Omental fat pad (tissue), 4 donors: ENCODE data around the gene OGDH. TPM values are rescaled to one million over a fixed set of nuclear protein-coding genes. Genes with fewer than 3 reads are reported as not detected.

Experiments
- ATAC-seq: fragments of 150-250 bp; one replicate; pipeline ENCODE4 v1.9.1; 2016; ENCODE audit warnings: mild to moderate bottlenecking, moderate library complexity; ENCODE audit not compliant: low FRiP score
- DNase-seq: peaks from one replicate; pipeline ENCODE4 v3.0.0-alpha.2; 2019; ENCODE audit warnings: low spot score
- total RNA-seq, 4 donors: library from RNA; depleted of rRNA; stranded (reverse); fragments of >200 nt; gene quantifications; one replicate each; pipeline ENCODE4 v1.1.0, GENCODE V29; 2016
- TF ChIP-seq, protein P1 (sequence below), 3 donors: fragments of 450-650 bp; IDR thresholded peaks; one replicate each; pipeline ENCODE4 v1.5.1; 2016 to 2017; ENCODE audit warnings: antibody characterized with exemption in 3 of 3, mild to moderate bottlenecking in 3 of 3, moderate library complexity in 2 of 3

Gene OGDH
- total RNA-seq, 4 donors from 2014 or later = 75.4 to 91.0 (median 82.0) TPM

DNA sequence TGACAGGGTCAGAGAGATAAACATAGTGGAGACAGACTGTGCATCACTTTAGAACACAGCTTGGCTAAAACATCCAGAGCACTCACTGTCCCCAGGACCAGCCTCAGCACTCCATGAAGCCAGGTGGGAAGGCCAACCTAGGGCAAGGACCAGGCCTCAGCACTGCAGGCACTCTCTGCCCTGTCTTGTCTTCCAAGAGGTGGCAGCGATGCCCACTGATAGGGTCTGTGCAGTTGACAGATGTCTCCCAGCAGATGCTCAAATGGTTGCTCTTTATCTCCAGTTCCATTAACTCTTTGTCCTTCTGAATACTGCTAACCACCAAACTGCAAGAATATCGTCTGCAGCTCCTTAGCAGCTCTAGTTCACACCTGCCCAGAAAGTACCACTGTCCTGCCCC, 41.8 kb upstream of the OGDH start:
- DNase-seq (no peak), ATAC-seq (no peak)
- TF ChIP-seq, protein P1, sequence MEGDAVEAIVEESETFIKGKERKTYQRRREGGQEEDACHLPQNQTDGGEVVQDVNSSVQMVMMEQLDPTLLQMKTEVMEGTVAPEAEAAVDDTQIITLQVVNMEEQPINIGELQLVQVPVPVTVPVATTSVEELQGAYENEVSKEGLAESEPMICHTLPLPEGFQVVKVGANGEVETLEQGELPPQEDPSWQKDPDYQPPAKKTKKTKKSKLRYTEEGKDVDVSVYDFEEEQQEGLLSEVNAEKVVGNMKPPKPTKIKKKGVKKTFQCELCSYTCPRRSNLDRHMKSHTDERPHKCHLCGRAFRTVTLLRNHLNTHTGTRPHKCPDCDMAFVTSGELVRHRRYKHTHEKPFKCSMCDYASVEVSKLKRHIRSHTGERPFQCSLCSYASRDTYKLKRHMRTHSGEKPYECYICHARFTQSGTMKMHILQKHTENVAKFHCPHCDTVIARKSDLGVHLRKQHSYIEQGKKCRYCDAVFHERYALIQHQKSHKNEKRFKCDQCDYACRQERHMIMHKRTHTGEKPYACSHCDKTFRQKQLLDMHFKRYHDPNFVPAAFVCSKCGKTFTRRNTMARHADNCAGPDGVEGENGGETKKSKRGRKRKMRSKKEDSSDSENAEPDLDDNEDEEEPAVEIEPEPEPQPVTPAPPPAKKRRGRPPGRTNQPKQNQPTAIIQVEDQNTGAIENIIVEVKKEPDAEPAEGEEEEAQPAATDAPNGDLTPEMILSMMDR (IDR thresholded peaks at IDR 0.05) = no peak

DNA sequence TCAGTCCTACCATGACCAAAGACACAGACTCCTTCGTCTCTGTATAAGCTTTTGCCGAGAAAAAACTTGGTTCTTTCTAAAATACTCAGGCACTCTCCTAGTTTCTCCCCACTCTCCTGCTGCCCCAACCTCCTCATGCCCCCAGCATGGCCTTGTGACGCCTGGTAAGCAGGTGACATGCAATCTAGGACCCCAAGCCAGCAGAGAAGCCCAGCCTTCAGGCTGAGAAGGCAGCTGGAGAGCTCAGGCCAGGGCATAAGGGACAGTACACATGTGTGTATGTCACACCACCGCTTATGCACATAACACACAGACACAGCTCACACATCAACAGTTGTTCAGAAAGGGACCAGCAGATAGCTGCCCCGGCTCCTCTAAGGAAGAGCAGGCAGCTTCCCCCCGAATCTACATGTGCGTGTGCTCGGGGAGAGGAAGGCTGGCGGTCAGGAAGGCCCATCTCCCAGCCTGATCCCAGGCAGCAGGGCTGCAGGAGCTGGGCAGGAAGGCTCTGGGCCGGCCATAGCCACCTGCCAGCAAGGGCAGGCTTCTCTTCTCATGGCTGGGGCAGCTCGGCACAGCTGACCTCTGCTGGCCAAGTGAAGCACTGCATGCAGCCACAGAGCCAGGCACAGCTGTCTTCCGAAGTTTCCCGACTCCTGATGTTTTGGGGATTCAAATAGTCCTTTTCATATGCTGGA, 41.2 kb upstream of the OGDH start:
- DNase-seq = peak; percentile 44
- ATAC-seq = peak; percentile 64
- TF ChIP-seq, protein P1 (IDR thresholded peaks at IDR 0.05) = peak in 1 of 3 donors; percentile 66

DNA sequence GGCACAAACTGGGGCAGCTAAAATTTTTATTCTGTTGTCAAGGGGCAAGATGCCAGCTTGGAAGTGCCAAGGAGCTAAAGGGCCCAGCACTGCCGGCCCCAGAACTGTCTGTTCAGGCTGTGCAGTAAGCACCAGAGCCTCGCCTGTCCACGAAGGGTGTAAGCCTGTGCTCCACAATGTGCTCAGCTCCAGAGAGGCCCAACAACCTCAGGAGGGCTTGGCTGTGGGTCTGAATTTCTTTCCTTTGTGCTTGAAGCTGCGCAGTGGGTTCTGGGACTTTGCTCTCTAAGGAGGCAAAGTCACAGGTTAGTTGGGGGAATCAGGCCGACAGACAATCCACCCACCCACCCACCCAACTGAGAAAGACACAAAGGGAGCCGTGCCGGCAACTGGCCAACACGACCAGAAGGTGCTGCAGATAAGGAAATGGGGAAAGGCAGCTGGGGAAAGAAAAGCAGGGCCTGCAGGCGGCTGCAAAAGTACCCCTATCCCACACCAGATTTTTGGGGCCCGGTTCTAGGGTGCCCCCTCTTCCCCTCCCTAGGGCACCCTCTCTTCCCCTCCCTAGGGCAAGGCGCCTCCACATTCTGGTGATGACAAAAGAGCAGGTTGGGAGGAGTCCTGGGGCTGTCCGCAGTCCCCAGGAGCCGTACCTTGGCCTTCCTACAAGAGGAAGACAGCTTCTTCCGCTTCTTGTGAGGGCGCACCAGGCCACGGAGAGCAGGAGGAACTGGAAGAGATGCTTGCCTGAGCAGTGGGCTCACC, 40.5 kb upstream of the OGDH start:
- DNase-seq (no peak), ATAC-seq (peak; percentile 37)
- TF ChIP-seq, protein P1 (IDR thresholded peaks at IDR 0.05) = no peak

DNA sequence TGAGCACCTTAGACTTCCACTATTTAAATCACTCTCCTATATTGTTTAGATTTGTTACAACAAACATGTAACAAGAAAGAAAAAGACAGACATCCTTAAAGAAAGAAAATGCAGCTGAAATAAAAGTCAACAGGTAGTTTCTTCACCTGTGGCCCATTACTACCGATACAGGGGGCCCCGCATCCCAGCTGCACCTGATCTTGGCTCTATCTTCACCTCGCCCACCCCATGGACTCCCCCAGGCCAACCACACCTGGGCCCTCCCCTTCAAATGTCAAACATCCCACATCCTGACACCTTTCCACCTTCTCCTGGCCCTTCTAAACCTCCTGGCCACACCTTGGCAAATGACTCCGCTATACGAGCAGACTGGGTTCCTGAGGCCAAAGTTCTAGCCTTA, 39.7 kb upstream of the OGDH start:
- ATAC-seq (no peak), DNase-seq (no peak)
- TF ChIP-seq, protein P1 (IDR thresholded peaks at IDR 0.05) = no peak

DNA sequence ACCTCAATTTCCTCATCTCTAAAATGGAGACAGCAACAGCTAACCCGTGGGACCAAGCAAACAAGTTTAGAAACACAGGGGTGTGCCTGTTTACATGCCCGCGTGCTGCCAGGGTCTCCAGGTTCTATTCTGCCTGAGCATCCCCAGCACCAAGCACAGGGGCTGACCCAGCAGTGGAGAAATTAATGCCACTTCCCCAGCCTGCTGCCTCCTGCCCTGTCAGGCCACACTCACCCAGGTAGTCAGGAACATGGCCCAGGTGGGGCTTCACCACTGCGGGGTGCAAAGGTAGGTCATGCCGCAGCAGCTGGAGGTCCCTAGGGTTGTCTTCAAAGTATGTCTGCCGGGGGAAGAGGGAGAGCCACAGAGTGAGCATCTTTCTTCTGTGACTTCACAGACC, 38.5 kb upstream of the OGDH start:
- TF ChIP-seq, protein P1 (IDR thresholded peaks at IDR 0.05) = no peak
- ATAC-seq = no peak
- DNase-seq = no peak

DNA sequence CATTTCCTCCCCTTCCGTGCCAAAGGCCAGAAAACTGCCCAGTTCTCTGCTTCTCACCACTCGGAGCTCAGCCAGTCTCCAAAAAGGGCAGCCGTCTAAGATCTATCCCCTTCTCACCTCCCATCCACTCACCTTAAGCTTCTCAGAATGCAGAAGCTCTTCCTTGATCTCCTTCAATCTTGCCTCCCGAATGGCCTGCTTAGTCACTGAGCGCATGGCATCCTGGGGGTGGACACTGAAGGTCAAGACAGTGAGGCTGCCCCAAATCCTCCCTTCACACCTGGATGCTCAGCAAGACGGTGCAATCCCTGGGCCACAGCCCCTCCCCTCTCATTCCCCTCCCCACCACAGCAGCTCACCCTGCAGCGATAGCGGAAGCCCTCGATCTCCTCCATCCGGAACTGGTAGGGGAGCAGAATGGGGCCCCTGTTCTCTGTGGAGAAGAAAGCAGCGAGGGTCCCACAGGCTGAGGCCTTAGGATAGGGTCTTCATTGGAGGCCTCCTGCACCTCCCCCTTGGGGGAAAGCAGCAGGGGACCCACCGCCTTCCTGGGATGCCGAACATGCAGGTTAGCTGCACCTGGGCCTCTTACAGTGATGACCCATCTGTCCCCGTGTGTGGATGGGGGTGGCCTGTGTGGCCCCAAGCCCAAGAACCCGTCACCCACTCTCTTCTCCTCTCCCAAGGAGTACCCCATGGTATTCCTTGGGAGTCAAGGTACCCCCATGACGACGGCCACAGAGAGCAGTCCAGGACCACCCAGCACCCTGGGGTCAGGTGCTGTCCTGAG, 37.5 kb upstream of the OGDH start:
- ATAC-seq = no peak
- DNase-seq = no peak
- TF ChIP-seq, protein P1 (IDR thresholded peaks at IDR 0.05) = no peak
